Measurements from ENCODE around the gene CIAO1.

The CIAO1 gene

GRCh38 chr2:96315400-96316071 lies 49.5 kb downstream of the CIAO1 start:
- peak; percentile 92 for ATAC-seq
- TF ChIP-seq CSDC2 (CRISPR knock-in tag; IDR thresholded peaks at IDR 0.05) (no peak), PPARA (CRISPR knock-in tag; IDR thresholded peaks at IDR 0.05; ENCODE audit: borderline replicate concordance) (no peak), BACH2 (CRISPR knock-in tag; IDR thresholded peaks at IDR 0.05; ENCODE audit: borderline replicate concordance) (no peak), ESRRG (CRISPR knock-in tag; IDR thresholded peaks at IDR 0.05) (no peak), ISL1 (CRISPR knock-in tag; IDR thresholded peaks at IDR 0.05) (peak; percentile 53; the same call in 1 of the 2 replicates), ZNF8 (CRISPR knock-in tag; IDR thresholded peaks at IDR 0.05) (no peak), TOX (CRISPR knock-in tag; IDR thresholded peaks at IDR 0.05; ENCODE audit: borderline replicate concordance) (no peak)
- TF ChIP-seq, protein P1, sequence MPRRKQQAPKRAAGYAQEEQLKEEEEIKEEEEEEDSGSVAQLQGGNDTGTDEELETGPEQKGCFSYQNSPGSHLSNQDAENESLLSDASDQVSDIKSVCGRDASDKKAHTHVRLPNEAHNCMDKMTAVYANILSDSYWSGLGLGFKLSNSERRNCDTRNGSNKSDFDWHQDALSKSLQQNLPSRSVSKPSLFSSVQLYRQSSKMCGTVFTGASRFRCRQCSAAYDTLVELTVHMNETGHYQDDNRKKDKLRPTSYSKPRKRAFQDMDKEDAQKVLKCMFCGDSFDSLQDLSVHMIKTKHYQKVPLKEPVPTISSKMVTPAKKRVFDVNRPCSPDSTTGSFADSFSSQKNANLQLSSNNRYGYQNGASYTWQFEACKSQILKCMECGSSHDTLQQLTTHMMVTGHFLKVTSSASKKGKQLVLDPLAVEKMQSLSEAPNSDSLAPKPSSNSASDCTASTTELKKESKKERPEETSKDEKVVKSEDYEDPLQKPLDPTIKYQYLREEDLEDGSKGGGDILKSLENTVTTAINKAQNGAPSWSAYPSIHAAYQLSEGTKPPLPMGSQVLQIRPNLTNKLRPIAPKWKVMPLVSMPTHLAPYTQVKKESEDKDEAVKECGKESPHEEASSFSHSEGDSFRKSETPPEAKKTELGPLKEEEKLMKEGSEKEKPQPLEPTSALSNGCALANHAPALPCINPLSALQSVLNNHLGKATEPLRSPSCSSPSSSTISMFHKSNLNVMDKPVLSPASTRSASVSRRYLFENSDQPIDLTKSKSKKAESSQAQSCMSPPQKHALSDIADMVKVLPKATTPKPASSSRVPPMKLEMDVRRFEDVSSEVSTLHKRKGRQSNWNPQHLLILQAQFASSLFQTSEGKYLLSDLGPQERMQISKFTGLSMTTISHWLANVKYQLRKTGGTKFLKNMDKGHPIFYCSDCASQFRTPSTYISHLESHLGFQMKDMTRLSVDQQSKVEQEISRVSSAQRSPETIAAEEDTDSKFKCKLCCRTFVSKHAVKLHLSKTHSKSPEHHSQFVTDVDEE (CRISPR knock-in tag; IDR thresholded peaks at IDR 0.05), result no peak
- TF ChIP-seq, protein P2, sequence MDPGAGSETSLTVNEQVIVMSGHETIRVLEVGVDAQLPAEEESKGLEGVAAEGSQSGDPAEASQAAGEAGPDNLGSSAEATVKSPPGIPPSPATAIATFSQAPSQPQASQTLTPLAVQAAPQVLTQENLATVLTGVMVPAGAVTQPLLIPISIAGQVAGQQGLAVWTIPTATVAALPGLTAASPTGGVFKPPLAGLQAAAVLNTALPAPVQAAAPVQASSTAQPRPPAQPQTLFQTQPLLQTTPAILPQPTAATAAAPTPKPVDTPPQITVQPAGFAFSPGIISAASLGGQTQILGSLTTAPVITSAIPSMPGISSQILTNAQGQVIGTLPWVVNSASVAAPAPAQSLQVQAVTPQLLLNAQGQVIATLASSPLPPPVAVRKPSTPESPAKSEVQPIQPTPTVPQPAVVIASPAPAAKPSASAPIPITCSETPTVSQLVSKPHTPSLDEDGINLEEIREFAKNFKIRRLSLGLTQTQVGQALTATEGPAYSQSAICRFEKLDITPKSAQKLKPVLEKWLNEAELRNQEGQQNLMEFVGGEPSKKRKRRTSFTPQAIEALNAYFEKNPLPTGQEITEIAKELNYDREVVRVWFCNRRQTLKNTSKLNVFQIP (CRISPR knock-in tag; IDR thresholded peaks at IDR 0.05; ENCODE audit: borderline replicate concordance, low read depth), result no peak

DNA sequence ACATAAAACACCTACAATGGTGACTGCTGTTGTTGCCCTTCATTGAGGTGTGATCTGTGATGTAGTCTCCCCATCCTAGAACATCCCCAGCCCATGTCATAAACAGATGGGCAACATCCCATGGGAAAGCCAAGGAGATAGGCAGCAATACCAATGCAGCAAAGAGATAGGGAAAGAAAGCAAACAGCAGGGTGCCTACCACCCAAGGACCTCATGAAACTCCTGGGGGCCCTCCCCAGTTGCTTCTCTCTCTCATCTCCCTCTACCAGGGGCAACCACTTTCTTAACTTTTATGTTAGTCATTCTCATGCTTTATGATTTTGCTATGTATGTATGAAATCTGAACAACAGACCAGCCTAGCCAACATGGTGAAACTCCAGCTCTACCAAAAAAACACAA lies 51.0 kb downstream of the CIAO1 start:
- ATAC-seq, result no peak
- TF ChIP-seq, protein P1 (CRISPR knock-in tag; IDR thresholded peaks at IDR 0.05), result no peak
- no peak for TF ChIP-seq ZFP30 (CRISPR knock-in tag; IDR thresholded peaks at IDR 0.05)
- no peak for TF ChIP-seq RARB (CRISPR knock-in tag; IDR thresholded peaks at IDR 0.05)
- no peak for TF ChIP-seq OSR1 (CRISPR knock-in tag; IDR thresholded peaks at IDR 0.05)
- no peak for TF ChIP-seq ZNF70 (CRISPR knock-in tag; IDR thresholded peaks at IDR 0.05)
- no peak for TF ChIP-seq ISL1 (CRISPR knock-in tag; IDR thresholded peaks at IDR 0.05)
- TF ChIP-seq, protein P2 (CRISPR knock-in tag; IDR thresholded peaks at IDR 0.05; ENCODE audit: borderline replicate concordance, low read depth), result no peak
- no peak for TF ChIP-seq ZC3H10 (CRISPR knock-in tag; IDR thresholded peaks at IDR 0.05)
- no peak for TF ChIP-seq SNAI2 (CRISPR knock-in tag; IDR thresholded peaks at IDR 0.05)
- TF ChIP-seq PPARA (CRISPR knock-in tag; IDR thresholded peaks at IDR 0.05; ENCODE audit: borderline replicate concordance), result no peak

- no peak for ATAC-seq
- TF ChIP-seq ARNTL (CRISPR knock-in tag; IDR thresholded peaks at IDR 0.05; ENCODE audit: borderline replicate concordance, low read depth), result no peak
- TF ChIP-seq ZNF565 (CRISPR knock-in tag; conservative IDR thresholded peaks at IDR 0.05; ENCODE audit: low read depth), result no peak
- TF ChIP-seq SNAI2 (CRISPR knock-in tag; IDR thresholded peaks at IDR 0.05), result no peak
- TF ChIP-seq, protein P1 (CRISPR knock-in tag; IDR thresholded peaks at IDR 0.05), result no peak
- TF ChIP-seq RARB (CRISPR knock-in tag; IDR thresholded peaks at IDR 0.05), result no peak
- TF ChIP-seq ZNF70 (CRISPR knock-in tag; IDR thresholded peaks at IDR 0.05), result no peak
- TF ChIP-seq ZNF8 (CRISPR knock-in tag; IDR thresholded peaks at IDR 0.05), result no peak
- no peak for TF ChIP-seq TOX (CRISPR knock-in tag; IDR thresholded peaks at IDR 0.05; ENCODE audit: borderline replicate concordance)
- no peak for TF ChIP-seq CSDC2 (CRISPR knock-in tag; IDR thresholded peaks at IDR 0.05)
- TF ChIP-seq, protein P3, sequence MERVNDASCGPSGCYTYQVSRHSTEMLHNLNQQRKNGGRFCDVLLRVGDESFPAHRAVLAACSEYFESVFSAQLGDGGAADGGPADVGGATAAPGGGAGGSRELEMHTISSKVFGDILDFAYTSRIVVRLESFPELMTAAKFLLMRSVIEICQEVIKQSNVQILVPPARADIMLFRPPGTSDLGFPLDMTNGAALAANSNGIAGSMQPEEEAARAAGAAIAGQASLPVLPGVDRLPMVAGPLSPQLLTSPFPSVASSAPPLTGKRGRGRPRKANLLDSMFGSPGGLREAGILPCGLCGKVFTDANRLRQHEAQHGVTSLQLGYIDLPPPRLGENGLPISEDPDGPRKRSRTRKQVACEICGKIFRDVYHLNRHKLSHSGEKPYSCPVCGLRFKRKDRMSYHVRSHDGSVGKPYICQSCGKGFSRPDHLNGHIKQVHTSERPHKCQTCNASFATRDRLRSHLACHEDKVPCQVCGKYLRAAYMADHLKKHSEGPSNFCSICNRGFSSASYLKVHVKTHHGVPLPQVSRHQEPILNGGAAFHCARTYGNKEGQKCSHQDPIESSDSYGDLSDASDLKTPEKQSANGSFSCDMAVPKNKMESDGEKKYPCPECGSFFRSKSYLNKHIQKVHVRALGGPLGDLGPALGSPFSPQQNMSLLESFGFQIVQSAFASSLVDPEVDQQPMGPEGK (CRISPR knock-in tag; IDR thresholded peaks at IDR 0.05; ENCODE audit: borderline replicate concordance), result no peak
- TF ChIP-seq ZC3H10 (CRISPR knock-in tag; IDR thresholded peaks at IDR 0.05), result no peak
- TF ChIP-seq, protein P4, sequence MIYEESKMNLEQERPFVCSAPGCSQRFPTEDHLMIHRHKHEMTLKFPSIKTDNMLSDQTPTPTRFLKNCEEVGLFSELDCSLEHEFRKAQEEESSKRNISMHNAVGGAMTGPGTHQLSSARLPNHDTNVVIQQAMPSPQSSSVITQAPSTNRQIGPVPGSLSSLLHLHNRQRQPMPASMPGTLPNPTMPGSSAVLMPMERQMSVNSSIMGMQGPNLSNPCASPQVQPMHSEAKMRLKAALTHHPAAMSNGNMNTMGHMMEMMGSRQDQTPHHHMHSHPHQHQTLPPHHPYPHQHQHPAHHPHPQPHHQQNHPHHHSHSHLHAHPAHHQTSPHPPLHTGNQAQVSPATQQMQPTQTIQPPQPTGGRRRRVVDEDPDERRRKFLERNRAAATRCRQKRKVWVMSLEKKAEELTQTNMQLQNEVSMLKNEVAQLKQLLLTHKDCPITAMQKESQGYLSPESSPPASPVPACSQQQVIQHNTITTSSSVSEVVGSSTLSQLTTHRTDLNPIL (CRISPR knock-in tag; IDR thresholded peaks at IDR 0.05; ENCODE audit: low read depth), result no peak
Observed at GRCh38 chr2:96317584-96317997, 51.6 kb downstream of the CIAO1 start.
